ENCODE results near the gene SASH3. TPM values are rescaled to one million over a fixed set of nuclear protein-coding genes. Genes with fewer than 3 reads are reported as not detected.

Gene SASH3
- total RNA-seq, 1 experiment from 2014 or later, result 0.42 TPM

DNA sequence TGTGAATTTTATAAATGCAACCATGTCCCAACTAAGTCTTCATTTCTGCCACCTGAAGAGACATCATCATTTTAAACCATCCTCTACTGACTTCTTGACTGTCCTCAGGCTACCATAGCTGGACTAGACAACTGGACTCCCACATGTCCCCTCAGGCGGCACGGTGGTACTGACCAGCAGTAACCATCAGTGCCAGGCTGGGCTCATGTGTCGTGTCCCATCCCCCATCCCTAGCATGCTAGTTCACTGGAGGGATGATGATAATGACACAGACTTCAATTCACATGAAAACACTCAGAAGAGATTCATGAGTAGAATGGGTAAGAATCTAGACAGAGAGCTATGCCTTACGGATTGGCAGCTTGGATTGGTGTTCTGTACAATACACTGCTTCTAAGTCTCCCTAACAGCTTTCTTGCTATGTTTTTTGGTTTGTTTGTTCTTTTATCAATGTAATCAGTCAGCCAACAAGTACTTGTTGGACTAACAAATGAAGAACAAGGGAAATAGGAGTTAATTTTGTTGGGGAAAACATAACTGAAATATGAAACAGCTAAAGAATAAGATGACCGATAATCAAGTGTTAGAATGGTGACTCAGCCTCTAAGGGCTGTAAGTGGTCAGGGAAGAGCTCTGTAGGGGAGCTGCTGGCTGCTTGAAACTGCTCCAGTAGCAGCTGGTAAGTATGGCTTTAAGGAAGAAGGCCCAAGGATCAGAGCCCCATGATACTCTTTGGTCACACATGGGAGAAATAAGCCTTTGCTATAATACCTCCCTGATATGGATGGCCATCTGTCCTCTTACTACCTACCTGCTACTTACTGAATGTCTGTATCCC lies 53.6 kb downstream of the SASH3 start:
- no peak overlapping the region for H2AFZ ChIP-seq (ENCODE audit: low read depth, low read length, poor library complexity, severe bottlenecking)
- H3K27me3 ChIP-seq (ENCODE audit: insufficient read depth, low read length), result no peaks in the 10 kb centered on the region
- H3K9me2 ChIP-seq (ENCODE audit: insufficient read depth), result no peaks in the 10 kb centered on the region
- no peaks in the 10 kb centered on the region for H3K4me1 ChIP-seq (ENCODE audit: control insufficient read depth in 1 of 2, insufficient read depth in 2 of 2, low read length in 2 of 2)
- H3K4me3 ChIP-seq (replicated peaks in 1 of 2; ENCODE audit: low read depth in 1 of 2, low read length in 2 of 2), result no peak overlapping the region
- H4K20me1 ChIP-seq (ENCODE audit: insufficient read depth), result no peaks in the 10 kb centered on the region
- CTCF ChIA-PET, result no interaction called here
- H3K36me3 ChIP-seq (ENCODE audit: control insufficient read depth in 1 of 2, insufficient read depth in 2 of 2, low read length in 2 of 2), result no peaks in the 10 kb centered on the region
- ATAC-seq (no peak), DNase-seq (ENCODE audit: low read depth, low spot score) (no peak)
- no TSS peak for BruUV-seq (replicated peaks)
- intact Hi-C loops (cut with micrococcal nuclease), result no loop called here
- POLR2A ChIA-PET, result no interaction called here
- TF ChIP-seq SIN3A (IDR thresholded peaks at IDR 0.05; ENCODE audit: low read depth) (no peak), ZBTB33 (IDR thresholded peaks at IDR 0.05; ENCODE audit: extremely low read depth, insufficient replicate concordance, low read length) (no peak), ELF1 (IDR thresholded peaks at IDR 0.05; ENCODE audit: borderline replicate concordance, low read depth) (no peak), RAD21 (IDR thresholded peaks at IDR 0.05; ENCODE audit: low read depth) (no peak), JUND (IDR thresholded peaks at IDR 0.05) (no peak), EZH2phosphoT487 (IDR thresholded peaks at IDR 0.05; ENCODE audit: borderline replicate concordance) (no peak), CTCF (IDR thresholded peaks at IDR 0.05 in 2 of 3, conservative IDR thresholded peaks at IDR 0.05 in 1 of 3; ENCODE audit: borderline replicate concordance in 1 of 3, insufficient read depth in 1 of 3, low read depth in 2 of 3, low read length in 2 of 3) (no peak)
- no peaks in the 10 kb centered on the region for H3K9me3 ChIP-seq (ENCODE audit: control insufficient read depth in 1 of 2, insufficient read depth in 1 of 2, low read depth in 1 of 2, low read length in 2 of 2)
- 0 out of 2 replicates have a peak, but pooled peaks cover 3% of the 10 kb centered on the region for H3K79me2 ChIP-seq (ENCODE audit: insufficient read depth, low read length)
- no peak overlapping the region for H3K27ac ChIP-seq (ENCODE audit: low read depth, low read length)
- RAD21 ChIA-PET (ENCODE audit: low non-redundant PET in 1 of 2, low total read pairs in 2 of 2, uncharacterized antibody in 2 of 2, unreplicated experiment in 2 of 2), result no interaction called here
- H3K4me2 ChIP-seq (ENCODE audit: low read length), result no peak overlapping the region
- H3K9ac ChIP-seq (ENCODE audit: low read length), result no peak overlapping the region

Data from HCT116 (cell line).